ENCODE results near the gene PCCA. TPM values are rescaled to one million over a fixed set of nuclear protein-coding genes. Genes with fewer than 3 reads are reported as not detected.

PCCA gene
- polyA plus RNA-seq, 4 donors, result 3.0 to 24.7 (median 14.8) TPM

GRCh38 chr13:100341327-100341726 is 252.4 kb downstream of the PCCA start:
- Histone ChIP-seq H3K27me3 (ENCODE audit: control insufficient read depth in 3 of 3, insufficient read depth in 3 of 3, low read length in 3 of 3) (no peaks in the 10 kb centered on the region), H3K4me3 (ENCODE audit: low read depth in 1 of 3, low read length in 3 of 3) (no peak overlapping the region), H3K4me1 (ENCODE audit: control insufficient read depth in 3 of 3, insufficient read depth in 2 of 3, low read depth in 1 of 3, low read length in 2 of 3) (no peaks in the 10 kb centered on the region), H3K9me3 (ENCODE audit: control insufficient read depth in 2 of 2, insufficient read depth in 1 of 2, low read depth in 1 of 2, low read length in 1 of 2) (peaks cover 0 to 9% of the 10 kb centered on the region in 2 donors), H3K36me3 (ENCODE audit: control insufficient read depth in 3 of 3, insufficient read depth in 2 of 3, low read depth in 1 of 3, low read length in 3 of 3) (peaks cover 0 to 14% (median 0%) of the 10 kb centered on the region in 3 donors), H3K27ac (ENCODE audit: low read depth in 1 of 3, low read length in 2 of 3) (no peak overlapping the region)
- FAIRE-seq (no peak), DNase-seq (no peak)
- 85 to 96% (median 88%) methylated on average over 6 of the region's 6 CpGs for WGBS, 3 donors

- no peak for FAIRE-seq
- H3K36me3 ChIP-seq (ENCODE audit: control insufficient read depth in 3 of 3, insufficient read depth in 2 of 3, low read depth in 1 of 3, low read length in 3 of 3), result peaks cover 0 to 11% (median 0%) of the 10 kb centered on the region in 3 donors
- no peaks in the 10 kb centered on the region for H3K4me1 ChIP-seq (ENCODE audit: control insufficient read depth in 3 of 3, insufficient read depth in 2 of 3, low read depth in 1 of 3, low read length in 2 of 3)
- no peak for DNase-seq
- H3K27me3 ChIP-seq (ENCODE audit: control insufficient read depth in 3 of 3, insufficient read depth in 3 of 3, low read length in 3 of 3), result no peaks in the 10 kb centered on the region
- no peak overlapping the region for H3K27ac ChIP-seq (ENCODE audit: low read depth in 1 of 3, low read length in 2 of 3)
- 64 to 83% (median 68%) methylated on average over 4 of the region's 4 CpGs for WGBS, 3 donors
- no peak overlapping the region for H3K4me3 ChIP-seq (ENCODE audit: low read depth in 1 of 3, low read length in 3 of 3)
- H3K9me3 ChIP-seq (ENCODE audit: control insufficient read depth in 2 of 2, insufficient read depth in 1 of 2, low read depth in 1 of 2, low read length in 1 of 2), result peaks cover 0 to 9% of the 10 kb centered on the region in 2 donors
Measured at GRCh38 chr13:100344544-100344943, 255.7 kb downstream of the PCCA start.

- H3K27me3 ChIP-seq (ENCODE audit: control insufficient read depth in 3 of 3, insufficient read depth in 3 of 3, low read length in 3 of 3), result no peaks in the 10 kb centered on the region
- H3K27ac ChIP-seq (ENCODE audit: low read depth in 1 of 3, low read length in 2 of 3), result no peak overlapping the region
- peaks cover 0 to 3% (median 0%) of the 10 kb centered on the region in 3 donors for H3K36me3 ChIP-seq (ENCODE audit: control insufficient read depth in 3 of 3, insufficient read depth in 2 of 3, low read depth in 1 of 3, low read length in 3 of 3)
- H3K4me1 ChIP-seq (ENCODE audit: control insufficient read depth in 3 of 3, insufficient read depth in 2 of 3, low read depth in 1 of 3, low read length in 2 of 3), result no peaks in the 10 kb centered on the region
- no peak overlapping the region for H3K4me3 ChIP-seq (ENCODE audit: low read depth in 1 of 3, low read length in 3 of 3)
- DNase-seq, result no peak
- no peak for FAIRE-seq
- H3K9me3 ChIP-seq (ENCODE audit: control insufficient read depth in 2 of 2, insufficient read depth in 1 of 2, low read depth in 1 of 2, low read length in 1 of 2), result peaks cover 0 to 9% of the 10 kb centered on the region in 2 donors
- 71 to 84% (median 81%) methylated on average over 3 of the region's 3 CpGs for WGBS, 3 donors
Measured at GRCh38 chr13:100347968-100348367, 259.1 kb downstream of the PCCA start.

DNA sequence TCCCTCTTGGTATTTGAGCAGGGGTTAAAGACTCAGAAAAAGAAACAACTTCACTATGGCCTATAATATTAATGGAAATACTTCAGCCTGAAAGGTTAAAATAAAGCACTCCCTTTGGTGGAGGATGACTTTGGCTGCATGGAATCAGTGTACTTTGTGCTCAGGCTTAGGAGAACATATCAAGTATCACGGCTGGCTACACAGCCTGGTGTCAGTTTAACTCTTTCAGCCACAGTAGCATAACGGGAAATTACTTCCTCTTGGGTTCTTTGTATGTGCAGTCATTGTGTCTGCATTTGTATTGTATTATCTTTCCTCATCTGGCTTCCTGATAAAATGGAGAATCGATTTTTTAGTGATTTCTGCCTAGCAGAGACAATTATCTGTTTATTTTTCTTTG is 260.7 kb downstream of the PCCA start:
- H3K27ac ChIP-seq (ENCODE audit: low read depth in 1 of 3, low read length in 2 of 3), result no peak overlapping the region
- FAIRE-seq (no peak), DNase-seq (no peak)
- WGBS, 3 donors, result 22 to 47% (median 36%) methylated on average over 3 of the region's 3 CpGs
- no peaks in the 10 kb centered on the region for H3K36me3 ChIP-seq (ENCODE audit: control insufficient read depth in 3 of 3, insufficient read depth in 2 of 3, low read depth in 1 of 3, low read length in 3 of 3)
- peaks cover 0 to 9% of the 10 kb centered on the region in 2 donors for H3K9me3 ChIP-seq (ENCODE audit: control insufficient read depth in 2 of 2, insufficient read depth in 1 of 2, low read depth in 1 of 2, low read length in 1 of 2)
- H3K4me1 ChIP-seq (ENCODE audit: control insufficient read depth in 3 of 3, insufficient read depth in 2 of 3, low read depth in 1 of 3, low read length in 2 of 3), result no peaks in the 10 kb centered on the region
- no peaks in the 10 kb centered on the region for H3K27me3 ChIP-seq (ENCODE audit: control insufficient read depth in 3 of 3, insufficient read depth in 3 of 3, low read length in 3 of 3)
- H3K4me3 ChIP-seq (ENCODE audit: low read depth in 1 of 3, low read length in 3 of 3), result no peak overlapping the region

- no peaks in the 10 kb centered on the region for H3K4me1 ChIP-seq (ENCODE audit: control insufficient read depth in 3 of 3, insufficient read depth in 2 of 3, low read depth in 1 of 3, low read length in 2 of 3)
- peaks cover 0 to under 1% of the 10 kb centered on the region in 2 donors for H3K9me3 ChIP-seq (ENCODE audit: control insufficient read depth in 2 of 2, insufficient read depth in 1 of 2, low read depth in 1 of 2, low read length in 1 of 2)
- no peak overlapping the region for H3K4me3 ChIP-seq (ENCODE audit: low read depth in 1 of 3, low read length in 3 of 3)
- no peaks in the 10 kb centered on the region for H3K36me3 ChIP-seq (ENCODE audit: control insufficient read depth in 3 of 3, insufficient read depth in 2 of 3, low read depth in 1 of 3, low read length in 3 of 3)
- no peak overlapping the region for H3K27ac ChIP-seq (ENCODE audit: low read depth in 1 of 3, low read length in 2 of 3)
- FAIRE-seq (no peak), DNase-seq (no peak)
- H3K27me3 ChIP-seq (ENCODE audit: control insufficient read depth in 3 of 3, insufficient read depth in 3 of 3, low read length in 3 of 3), result no peaks in the 10 kb centered on the region
Measured at GRCh38 chr13:100350601-100351000, 261.7 kb downstream of the PCCA start.

DNA sequence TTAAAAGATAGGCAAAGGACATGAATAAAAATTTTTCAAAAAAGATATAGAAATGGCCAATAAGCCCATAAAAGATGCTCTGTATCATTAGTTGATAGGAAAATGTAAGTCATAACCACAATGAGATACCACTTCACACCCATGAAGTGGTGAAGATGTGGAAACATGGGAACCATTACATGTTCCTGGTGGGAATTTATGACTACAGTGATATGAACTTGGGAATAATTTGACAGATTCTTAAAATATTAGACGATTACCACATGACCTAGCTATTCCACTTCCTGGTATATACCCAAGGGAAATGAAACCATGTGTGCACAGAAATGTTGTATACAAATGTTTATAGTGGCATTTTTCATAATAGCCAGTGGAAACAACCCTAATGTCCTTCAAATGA is 267.5 kb downstream of the PCCA start:
- H3K4me1 ChIP-seq (ENCODE audit: control insufficient read depth in 3 of 3, insufficient read depth in 2 of 3, low read depth in 1 of 3, low read length in 2 of 3), result no peaks in the 10 kb centered on the region
- H3K4me3 ChIP-seq (ENCODE audit: low read depth in 1 of 3, low read length in 3 of 3), result no peak overlapping the region
- no peaks in the 10 kb centered on the region for H3K36me3 ChIP-seq (ENCODE audit: control insufficient read depth in 3 of 3, insufficient read depth in 2 of 3, low read depth in 1 of 3, low read length in 3 of 3)
- DNase-seq, result no peak
- FAIRE-seq, result no peak
- 60 to 90% (median 89%) methylated on average over 1 of the region's 1 CpG for WGBS, 3 donors
- H3K27ac ChIP-seq (ENCODE audit: low read depth in 1 of 3, low read length in 2 of 3), result no peak overlapping the region
- no peaks in the 10 kb centered on the region for H3K9me3 ChIP-seq (ENCODE audit: control insufficient read depth in 2 of 2, insufficient read depth in 1 of 2, low read depth in 1 of 2, low read length in 1 of 2)
- no peaks in the 10 kb centered on the region for H3K27me3 ChIP-seq (ENCODE audit: control insufficient read depth in 3 of 3, insufficient read depth in 3 of 3, low read length in 3 of 3)

- DNase-seq (no peak), FAIRE-seq (peak; percentile 19)
- no peak overlapping the region for H3K4me3 ChIP-seq (ENCODE audit: low read depth in 1 of 3, low read length in 3 of 3)
- no peaks in the 10 kb centered on the region for H3K36me3 ChIP-seq (ENCODE audit: control insufficient read depth in 3 of 3, insufficient read depth in 2 of 3, low read depth in 1 of 3, low read length in 3 of 3)
- no peak overlapping the region for H3K27ac ChIP-seq (ENCODE audit: low read depth in 1 of 3, low read length in 2 of 3)
- H3K4me1 ChIP-seq (ENCODE audit: control insufficient read depth in 3 of 3, insufficient read depth in 2 of 3, low read depth in 1 of 3, low read length in 2 of 3), result no peaks in the 10 kb centered on the region
- H3K9me3 ChIP-seq (ENCODE audit: control insufficient read depth in 2 of 2, insufficient read depth in 1 of 2, low read depth in 1 of 2, low read length in 1 of 2), result no peaks in the 10 kb centered on the region
- H3K27me3 ChIP-seq (ENCODE audit: control insufficient read depth in 3 of 3, insufficient read depth in 3 of 3, low read length in 3 of 3), result no peaks in the 10 kb centered on the region
- 68 to 81% (median 80%) methylated on average over 3 of the region's 3 CpGs for WGBS, 3 donors
Measured at GRCh38 chr13:100356889-100357288, 268.0 kb downstream of the PCCA start.

GRCh38 chr13:100357764-100358163 is 268.9 kb downstream of the PCCA start:
- no peaks in the 10 kb centered on the region for H3K36me3 ChIP-seq (ENCODE audit: control insufficient read depth in 3 of 3, insufficient read depth in 2 of 3, low read depth in 1 of 3, low read length in 3 of 3)
- H3K9me3 ChIP-seq (ENCODE audit: control insufficient read depth in 2 of 2, insufficient read depth in 1 of 2, low read depth in 1 of 2, low read length in 1 of 2), result no peaks in the 10 kb centered on the region
- H3K27me3 ChIP-seq (ENCODE audit: control insufficient read depth in 3 of 3, insufficient read depth in 3 of 3, low read length in 3 of 3), result no peaks in the 10 kb centered on the region
- 97 to 100% (median 97%) methylated on average over 1 of the region's 1 CpG for WGBS, 3 donors
- no peak overlapping the region for H3K27ac ChIP-seq (ENCODE audit: low read depth in 1 of 3, low read length in 2 of 3)
- DNase-seq (no peak), FAIRE-seq (no peak)
- H3K4me1 ChIP-seq (ENCODE audit: control insufficient read depth in 3 of 3, insufficient read depth in 2 of 3, low read depth in 1 of 3, low read length in 2 of 3), result no peaks in the 10 kb centered on the region
- no peak overlapping the region for H3K4me3 ChIP-seq (ENCODE audit: low read depth in 1 of 3, low read length in 3 of 3)

DNA sequence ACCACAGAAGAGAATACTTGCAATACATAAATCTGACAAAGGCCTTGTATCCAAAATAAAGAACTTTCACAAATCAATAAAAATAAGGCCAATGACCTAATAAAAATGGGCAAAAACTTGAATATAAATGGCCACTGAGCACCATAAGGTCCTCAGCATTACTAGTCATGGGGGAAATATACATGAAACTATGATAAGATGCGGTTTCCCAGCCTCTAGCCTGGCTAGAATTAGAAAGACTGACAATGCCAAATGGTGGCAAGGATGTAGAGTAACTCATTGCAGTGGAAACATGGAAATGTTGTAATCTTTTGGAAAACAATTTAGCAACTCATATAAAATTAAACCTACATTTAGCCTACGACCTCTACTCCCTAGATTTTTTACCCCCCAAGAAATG is 272.6 kb downstream of the PCCA start:
- Histone ChIP-seq H3K27ac (ENCODE audit: low read depth in 1 of 3, low read length in 2 of 3) (no peak overlapping the region), H3K36me3 (ENCODE audit: control insufficient read depth in 3 of 3, insufficient read depth in 2 of 3, low read depth in 1 of 3, low read length in 3 of 3) (peaks cover 0 to 3% (median 0%) of the 10 kb centered on the region in 3 donors), H3K4me1 (ENCODE audit: control insufficient read depth in 3 of 3, insufficient read depth in 2 of 3, low read depth in 1 of 3, low read length in 2 of 3) (no peaks in the 10 kb centered on the region), H3K27me3 (ENCODE audit: control insufficient read depth in 3 of 3, insufficient read depth in 3 of 3, low read length in 3 of 3) (no peaks in the 10 kb centered on the region), H3K9me3 (ENCODE audit: control insufficient read depth in 2 of 2, insufficient read depth in 1 of 2, low read depth in 1 of 2, low read length in 1 of 2) (no peaks in the 10 kb centered on the region), H3K4me3 (ENCODE audit: low read depth in 1 of 3, low read length in 3 of 3) (no peak overlapping the region)
- FAIRE-seq (no peak), DNase-seq (no peak)
- 94 to 98% (median 95%) methylated on average over 2 of the region's 2 CpGs for WGBS, 3 donors

Measured in small intestine (tissue), 7 donors.